ENCODE data around the gene SHISAL2B. TPM values are rescaled to one million over a fixed set of nuclear protein-coding genes. Genes with fewer than 3 reads are reported as not detected.

Gene SHISAL2B
- polyA plus RNA-seq, 3 donors from 2014 or later: not detected

Other genes starting within 250 kb of the SHISAL2B start
- not detected for gene RGS7BP, start 184.5 kb upstream of the SHISAL2B start, polyA plus RNA-seq
- gene SREK1IP1, start 78.2 kb downstream of the SHISAL2B start, polyA plus RNA-seq: 10 to 100 TPM; 16.6 to 42.4 (median 26.4) TPM
- gene CWC27, start 78.4 kb downstream of the SHISAL2B start, polyA plus RNA-seq: 10 to 100 TPM; 19.2 to 33.4 (median 28.1) TPM